HCT116 (cell line): ENCODE measurements around the gene RAMP2. TPM values are rescaled to one million over a fixed set of nuclear protein-coding genes. Genes with fewer than 3 reads are reported as not detected.

Experiments used
- ATAC-seq: fragments of 200-7000 bp; cut with Tn5 transposase; 2 replicates; pipeline ENCODE4 v1.9.1; 2020; ENCODE audit warnings: mild to moderate bottlenecking, moderate library complexity
- BruUV-seq: library from RNA; stranded (reverse); fragments of 400-500 nt; replicated peaks from 2 replicates; lab custom pipeline; 2021; lab: Mats Ljungman, UMichigan
- CTCF ChIA-PET: fragments of 300-600 bp; sonication (Branson Sonifier 250); formaldehyde crosslinking; loops from one replicate; lab custom pipeline; 2021; ENCODE audit warnings: antibody characterized with exemption; lab: Charles Lee
- POLR2A ChIA-PET: fragments of 300-600, 350-600 bp; sonication (Branson Sonifier 250); formaldehyde crosslinking; loops from one replicate; lab custom pipeline; 2021; ENCODE audit warnings: antibody characterized with exemption; lab: Charles Lee
- RAD21 ChIA-PET, 2 experiments: fragments of 300-600 bp; sonication (Branson Sonifier 250); formaldehyde crosslinking; loops; one replicate each; lab custom pipeline; 2023; ENCODE audit warnings: low total read pairs in 2 of 2; ENCODE audit not compliant: uncharacterized antibody in 2 of 2, unreplicated experiment in 2 of 2, low non-redundant PET in 1 of 2; lab: Charles Lee
- DNase-seq: peaks from one replicate; pipeline ENCODE4 v3.0.0-alpha.2; 2010; ENCODE audit warnings: low read depth, low spot score
- H2AFZ ChIP-seq: fragments of 200-600 bp; shearing (Covaris generic), sonication (generic); 2 replicates; pipeline ENCODE4 v1.6.1; 2017; ENCODE audit warnings: low read depth, mixed run types, mixed read lengths, antibody characterized with exemption, low read length; ENCODE audit not compliant: poor library complexity, severe bottlenecking
- H3K27ac ChIP-seq: 2 replicates; pipeline ENCODE4 v1.5.1; 2012; ENCODE audit warnings: low read depth, low read length
- H3K27me3 ChIP-seq: fragments of 200-600 bp; sonication (generic); 2 replicates; pipeline ENCODE4 v1.6.1; 2016; ENCODE audit warnings: mixed run types, low read length, mixed read lengths; ENCODE audit not compliant: insufficient read depth
- H3K36me3 ChIP-seq, 2 experiments: fragments of 200-500 bp in 1 of 2; fragments of 200-600 bp in 1 of 2; sonication (Bioruptor generic) in 1 of 2; sonication (generic) in 1 of 2; 2 replicates each; pipeline versions ENCODE4 v1.5.1 to v1.6.1; 2014 to 2016; ENCODE audit warnings: low read length in 2 of 2, inconsistent platforms in 1 of 2, mixed read lengths in 1 of 2, mixed run types in 1 of 2; ENCODE audit not compliant: insufficient read depth in 2 of 2, control insufficient read depth in 1 of 2
- H3K4me1 ChIP-seq, 2 experiments: fragments of 200-600 bp in 1 of 2; sonication (generic) in 1 of 2; 2 replicates each; pipeline versions ENCODE4 v1.5.1 to v1.6.1; 2012 to 2017; ENCODE audit warnings: low read length in 2 of 2, inconsistent platforms in 1 of 2, mild to moderate bottlenecking in 1 of 2, mixed read lengths in 1 of 2, mixed run types in 1 of 2, moderate library complexity in 1 of 2; ENCODE audit not compliant: insufficient read depth in 2 of 2, control insufficient read depth in 1 of 2
- H3K4me2 ChIP-seq: fragments of 200-600 bp; sonication (generic); 2 replicates; pipeline ENCODE4 v1.6.1; 2017; ENCODE audit warnings: mixed run types, low read length, mixed read lengths
- H3K4me3 ChIP-seq, 2 experiments: fragments of 200-600 bp in 1 of 2; sonication (generic) in 1 of 2; replicated peaks in 1 of 2; 2 replicates each; pipeline ENCODE4 v1.5.1; 2011 to 2016; ENCODE audit warnings: low read length in 2 of 2, control low read depth in 1 of 2, low read depth in 1 of 2, mild to moderate bottlenecking in 1 of 2, mixed read lengths in 1 of 2, mixed run types in 1 of 2
- H3K79me2 ChIP-seq: fragments of 200-600 bp; sonication (generic); 2 replicates; pipeline ENCODE4 v1.6.1; 2017; ENCODE audit warnings: mild to moderate bottlenecking, mixed run types, low read length, moderate library complexity, mixed read lengths; ENCODE audit not compliant: insufficient read depth
- H3K9ac ChIP-seq: fragments of 200-600 bp; sonication (generic); 2 replicates; pipeline ENCODE4 v1.6.1; 2016; ENCODE audit warnings: low read length, mixed read lengths
- H3K9me2 ChIP-seq: fragments of 200-600 bp; sonication (generic), shearing (Covaris generic); 2 replicates; pipeline ENCODE4 v1.6.1; 2017; ENCODE audit warnings: mixed run types, mild to moderate bottlenecking, moderate library complexity; ENCODE audit not compliant: insufficient read depth
- H3K9me3 ChIP-seq, 2 experiments: fragments of 200-500 bp in 1 of 2; fragments of 200-600 bp in 1 of 2; sonication (Bioruptor generic) in 1 of 2; sonication (generic) in 1 of 2; 2 replicates each; pipeline ENCODE4 v1.6.1; 2014 to 2017; ENCODE audit warnings: low read length in 2 of 2, mixed read lengths in 2 of 2, inconsistent platforms in 1 of 2, low read depth in 1 of 2, mild to moderate bottlenecking in 1 of 2, mixed run types in 1 of 2, moderate library complexity in 1 of 2; ENCODE audit not compliant: control insufficient read depth in 1 of 2, insufficient read depth in 1 of 2
- H4K20me1 ChIP-seq: fragments of 200-600 bp; sonication (generic), shearing (Covaris generic); 2 replicates; pipeline ENCODE4 v1.6.1; 2017; ENCODE audit warnings: mixed run types, mild to moderate bottlenecking, moderate library complexity; ENCODE audit not compliant: insufficient read depth
- CBX3 ChIP-seq: IDR thresholded peaks from 2 replicates; pipeline ENCODE4 v1.6.1; 2012; ENCODE audit warnings: low read depth
- CEBPB ChIP-seq: IDR thresholded peaks from 2 replicates; pipeline ENCODE4 v1.6.1; 2012; ENCODE audit warnings: low read depth
- CTCF ChIP-seq, 3 experiments: fragments of 200-600 bp in 1 of 3; sonication (generic) in 1 of 3; IDR thresholded peaks in 2 of 3; conservative IDR thresholded peaks in 1 of 3; 2 replicates each; pipeline ENCODE4 v1.5.1; 2012 to 2017; ENCODE audit warnings: low read depth in 2 of 3, low read length in 2 of 3, antibody characterized with exemption in 1 of 3, borderline replicate concordance in 1 of 3, control low read depth in 1 of 3, mild to moderate bottlenecking in 1 of 3, mixed read lengths in 1 of 3, mixed run types in 1 of 3, moderate library complexity in 1 of 3; ENCODE audit not compliant: insufficient read depth in 1 of 3
- EGR1 ChIP-seq: IDR thresholded peaks from 2 replicates; pipeline ENCODE4 v1.6.1; 2012; ENCODE audit warnings: low read depth
- EZH2 ChIP-seq: fragments of 200-600 bp; sonication (generic); IDR thresholded peaks from 2 replicates; pipeline ENCODE4 v1.6.1; 2017; ENCODE audit warnings: antibody characterized with exemption, mixed run types
- JUND ChIP-seq: IDR thresholded peaks from 2 replicates; pipeline ENCODE4 v1.6.1; 2012
- POLR2A ChIP-seq: IDR thresholded peaks from 2 replicates; pipeline ENCODE4 v1.7.0; 2011; ENCODE audit warnings: borderline replicate concordance; ENCODE audit not compliant: insufficient read depth, insufficient read length; ENCODE audit errors: extremely low read depth
- POLR2AphosphoS5 ChIP-seq: IDR thresholded peaks from 2 replicates; pipeline ENCODE4 v1.6.1; 2011; ENCODE audit warnings: mild to moderate bottlenecking, low read depth, low read length, moderate library complexity
- SIN3A ChIP-seq: IDR thresholded peaks from 2 replicates; pipeline ENCODE4 v1.6.1; 2012; ENCODE audit warnings: low read depth
- SP1 ChIP-seq: IDR thresholded peaks from 2 replicates; pipeline ENCODE4 v1.6.1; 2012; ENCODE audit warnings: low read depth
- TCF7L2 ChIP-seq: IDR thresholded peaks from 2 replicates; pipeline ENCODE4 v1.7.0; 2011; ENCODE audit warnings: borderline replicate concordance, inconsistent platforms; ENCODE audit not compliant: insufficient read depth, insufficient read length; ENCODE audit errors: extremely low read depth
- ZFX ChIP-seq: fragments of 450-650 bp; IDR thresholded peaks from 2 replicates; pipeline ENCODE4 v1.6.1; 2017
- intact Hi-C: fragments of 100-400 bp; cut with micrococcal nuclease; formaldehyde crosslinking; loops from 2 replicates; pipeline ENCODE4 v1.10.0; 2022
- total RNA-seq: library from RNA; stranded (reverse); gene quantifications from one replicate; pipeline ENCODE4 v1.2.1, GENCODE V29; 2021; ENCODE audit not compliant: unreplicated experiment
- TF ChIP-seq, protein P1 (sequence below): IDR thresholded peaks from 2 replicates; pipeline ENCODE4 v1.6.1; 2011; ENCODE audit warnings: mild to moderate bottlenecking, low read length, moderate library complexity; ENCODE audit not compliant: insufficient replicate concordance; ENCODE audit errors: extremely low read depth
- TF ChIP-seq, protein P2 (sequence below): IDR thresholded peaks from 2 replicates; pipeline ENCODE4 v1.6.1; 2012; ENCODE audit warnings: low read depth

Gene RAMP2
- total RNA-seq, 1 experiment from 2014 or later = not detected

GRCh38 chr17:42795061-42795460 is 34.0 kb downstream of the RAMP2 start:
- Histone ChIP-seq H3K36me3 (no peaks in the 10 kb centered on the region), H2AFZ (no peak overlapping the region), H4K20me1 (no peaks in the 10 kb centered on the region), H3K9ac (no peak overlapping the region), H3K9me3 (no peaks in the 10 kb centered on the region), H3K27me3 (no peaks in the 10 kb centered on the region), H3K4me3 (no peak overlapping the region), H3K9me2 (no peaks in the 10 kb centered on the region), H3K27ac (no peak overlapping the region), H3K4me1 (peaks cover 4 to 9% of the 10 kb centered on the region in 2 experiments; a peak in 2 of 4 replicates), H3K79me2 (peaks cover 8% of the 10 kb centered on the region; the same call in 1 of the 2 replicates), H3K4me2 (no peak overlapping the region)
- BruUV-seq = no TSS peak
- intact Hi-C loops = no loop called here
- no peak for TF ChIP-seq CTCF (IDR thresholded peaks at IDR 0.05 in 2 of 3, conservative IDR thresholded peaks at IDR 0.05 in 1 of 3; ENCODE audit: borderline replicate concordance in 1 of 3, insufficient read depth in 1 of 3, low read depth in 2 of 3, low read length in 2 of 3)
- TF ChIP-seq EZH2 = no peak
- no peak for TF ChIP-seq CEBPB
- no peak for TF ChIP-seq SP1
- ChIA-PET POLR2A (no interaction called here), RAD21 (no interaction called here), CTCF (no interaction called here)
- no peak for DNase-seq
- ATAC-seq = no peak

DNA sequence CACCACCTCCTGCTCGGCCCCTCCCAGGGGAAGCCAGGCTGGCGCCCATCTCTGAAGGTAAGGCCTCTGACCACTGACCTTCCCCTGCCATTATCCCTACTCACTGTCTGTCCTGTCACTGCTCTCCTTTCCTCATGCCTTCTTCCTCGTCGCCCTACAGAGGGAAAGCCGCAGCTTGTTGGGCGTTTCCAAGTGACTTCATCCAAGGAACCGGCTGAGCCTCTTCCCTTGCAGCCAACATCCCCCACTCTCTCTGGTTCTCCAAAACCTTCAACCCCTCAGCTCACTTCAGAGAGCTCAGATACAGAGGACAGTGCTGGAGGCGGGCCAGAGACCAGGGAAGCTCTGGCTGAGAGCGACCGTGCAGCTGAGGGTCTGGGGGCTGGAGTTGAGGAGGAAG is 34.4 kb downstream of the RAMP2 start:
- H2AFZ ChIP-seq = no peak overlapping the region
- H3K4me2 ChIP-seq = no peak overlapping the region
- DNase-seq (no peak), ATAC-seq (no peak)
- RAD21 ChIA-PET = no interaction called here
- H3K27ac ChIP-seq = no peak overlapping the region
- H3K36me3 ChIP-seq = no peaks in the 10 kb centered on the region
- no peaks in the 10 kb centered on the region for H4K20me1 ChIP-seq
- H3K9ac ChIP-seq = no peak overlapping the region
- no peak overlapping the region for H3K4me3 ChIP-seq
- no peaks in the 10 kb centered on the region for H3K9me3 ChIP-seq
- H3K79me2 ChIP-seq = peaks cover 8% of the 10 kb centered on the region; the same call in 1 of the 2 replicates
- POLR2A ChIA-PET = no interaction called here
- no peaks in the 10 kb centered on the region for H3K27me3 ChIP-seq
- intact Hi-C loops = no loop called here
- CTCF ChIA-PET = no interaction called here
- H3K4me1 ChIP-seq = peaks cover 4 to 9% of the 10 kb centered on the region in 2 experiments; a peak in 2 of 4 replicates
- no peaks in the 10 kb centered on the region for H3K9me2 ChIP-seq
- BruUV-seq = no TSS peak
- no peak for TF ChIP-seq ZFX
- no peak for TF ChIP-seq POLR2A
- no peak for TF ChIP-seq JUND
- TF ChIP-seq EGR1 = no peak
- TF ChIP-seq, protein P1, sequence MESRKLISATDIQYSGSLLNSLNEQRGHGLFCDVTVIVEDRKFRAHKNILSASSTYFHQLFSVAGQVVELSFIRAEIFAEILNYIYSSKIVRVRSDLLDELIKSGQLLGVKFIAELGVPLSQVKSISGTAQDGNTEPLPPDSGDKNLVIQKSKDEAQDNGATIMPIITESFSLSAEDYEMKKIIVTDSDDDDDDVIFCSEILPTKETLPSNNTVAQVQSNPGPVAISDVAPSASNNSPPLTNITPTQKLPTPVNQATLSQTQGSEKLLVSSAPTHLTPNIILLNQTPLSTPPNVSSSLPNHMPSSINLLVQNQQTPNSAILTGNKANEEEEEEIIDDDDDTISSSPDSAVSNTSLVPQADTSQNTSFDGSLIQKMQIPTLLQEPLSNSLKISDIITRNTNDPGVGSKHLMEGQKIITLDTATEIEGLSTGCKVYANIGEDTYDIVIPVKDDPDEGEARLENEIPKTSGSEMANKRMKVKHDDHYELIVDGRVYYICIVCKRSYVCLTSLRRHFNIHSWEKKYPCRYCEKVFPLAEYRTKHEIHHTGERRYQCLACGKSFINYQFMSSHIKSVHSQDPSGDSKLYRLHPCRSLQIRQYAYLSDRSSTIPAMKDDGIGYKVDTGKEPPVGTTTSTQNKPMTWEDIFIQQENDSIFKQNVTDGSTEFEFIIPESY = no peak
- TF ChIP-seq, protein P2, sequence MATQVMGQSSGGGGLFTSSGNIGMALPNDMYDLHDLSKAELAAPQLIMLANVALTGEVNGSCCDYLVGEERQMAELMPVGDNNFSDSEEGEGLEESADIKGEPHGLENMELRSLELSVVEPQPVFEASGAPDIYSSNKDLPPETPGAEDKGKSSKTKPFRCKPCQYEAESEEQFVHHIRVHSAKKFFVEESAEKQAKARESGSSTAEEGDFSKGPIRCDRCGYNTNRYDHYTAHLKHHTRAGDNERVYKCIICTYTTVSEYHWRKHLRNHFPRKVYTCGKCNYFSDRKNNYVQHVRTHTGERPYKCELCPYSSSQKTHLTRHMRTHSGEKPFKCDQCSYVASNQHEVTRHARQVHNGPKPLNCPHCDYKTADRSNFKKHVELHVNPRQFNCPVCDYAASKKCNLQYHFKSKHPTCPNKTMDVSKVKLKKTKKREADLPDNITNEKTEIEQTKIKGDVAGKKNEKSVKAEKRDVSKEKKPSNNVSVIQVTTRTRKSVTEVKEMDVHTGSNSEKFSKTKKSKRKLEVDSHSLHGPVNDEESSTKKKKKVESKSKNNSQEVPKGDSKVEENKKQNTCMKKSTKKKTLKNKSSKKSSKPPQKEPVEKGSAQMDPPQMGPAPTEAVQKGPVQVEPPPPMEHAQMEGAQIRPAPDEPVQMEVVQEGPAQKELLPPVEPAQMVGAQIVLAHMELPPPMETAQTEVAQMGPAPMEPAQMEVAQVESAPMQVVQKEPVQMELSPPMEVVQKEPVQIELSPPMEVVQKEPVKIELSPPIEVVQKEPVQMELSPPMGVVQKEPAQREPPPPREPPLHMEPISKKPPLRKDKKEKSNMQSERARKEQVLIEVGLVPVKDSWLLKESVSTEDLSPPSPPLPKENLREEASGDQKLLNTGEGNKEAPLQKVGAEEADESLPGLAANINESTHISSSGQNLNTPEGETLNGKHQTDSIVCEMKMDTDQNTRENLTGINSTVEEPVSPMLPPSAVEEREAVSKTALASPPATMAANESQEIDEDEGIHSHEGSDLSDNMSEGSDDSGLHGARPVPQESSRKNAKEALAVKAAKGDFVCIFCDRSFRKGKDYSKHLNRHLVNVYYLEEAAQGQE = no peak
- no peak for TF ChIP-seq CBX3
- TF ChIP-seq POLR2AphosphoS5 = no peak
- no peak for TF ChIP-seq TCF7L2
- TF ChIP-seq SIN3A = no peak
